ENCODE measurements around the gene PGC.

DNA sequence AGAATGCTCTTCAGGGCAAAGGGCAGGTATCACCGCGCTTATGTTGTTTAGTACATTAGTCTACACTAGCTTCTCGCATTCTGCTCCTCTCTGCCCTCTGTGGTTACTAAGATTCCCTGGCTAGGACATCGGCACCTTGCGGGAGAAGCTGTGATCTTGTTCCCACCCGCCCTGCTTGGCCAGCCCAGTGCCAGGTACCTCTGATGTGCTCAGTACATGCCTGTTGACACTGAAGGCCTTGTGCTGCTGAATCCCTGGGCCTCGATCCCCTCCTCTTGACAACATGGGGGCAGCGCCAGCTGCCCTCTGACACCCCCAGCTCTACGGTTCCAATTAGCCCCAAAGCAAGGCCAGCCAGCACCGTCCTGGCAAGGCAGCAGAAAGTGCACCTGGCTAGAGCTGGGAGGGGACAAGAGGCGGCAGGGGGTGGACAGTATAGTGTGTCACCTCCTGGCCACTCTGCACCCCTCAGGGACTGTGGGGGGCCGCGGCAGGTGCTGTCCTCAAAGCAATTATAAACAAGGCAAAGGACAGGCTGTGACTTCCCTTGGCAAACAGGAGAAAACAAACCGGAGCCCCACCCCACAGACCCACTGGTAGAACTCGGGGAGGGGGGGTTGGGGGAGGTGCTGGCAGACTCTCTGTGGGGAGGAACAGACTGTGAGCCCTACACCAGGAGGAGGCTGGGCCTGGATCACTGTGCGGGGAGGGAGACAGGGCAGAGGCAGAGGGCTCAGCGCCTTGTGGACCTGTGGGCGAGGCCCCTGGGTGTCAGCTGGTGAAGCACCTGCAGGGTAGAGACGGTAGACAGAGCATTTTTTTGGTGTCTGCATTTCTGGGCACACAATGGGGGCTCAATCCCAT lies 18.9 kb downstream of the PGC start:
- TF ChIP-seq POLR2A (IDR thresholded peaks at IDR 0.05; ENCODE audit: low read depth, low read length) (no peak), EZH2 (IDR thresholded peaks at IDR 0.05; ENCODE audit: borderline replicate concordance, low read depth, low read length, severe bottlenecking) (no peak)
- TF ChIP-seq, protein P1, sequence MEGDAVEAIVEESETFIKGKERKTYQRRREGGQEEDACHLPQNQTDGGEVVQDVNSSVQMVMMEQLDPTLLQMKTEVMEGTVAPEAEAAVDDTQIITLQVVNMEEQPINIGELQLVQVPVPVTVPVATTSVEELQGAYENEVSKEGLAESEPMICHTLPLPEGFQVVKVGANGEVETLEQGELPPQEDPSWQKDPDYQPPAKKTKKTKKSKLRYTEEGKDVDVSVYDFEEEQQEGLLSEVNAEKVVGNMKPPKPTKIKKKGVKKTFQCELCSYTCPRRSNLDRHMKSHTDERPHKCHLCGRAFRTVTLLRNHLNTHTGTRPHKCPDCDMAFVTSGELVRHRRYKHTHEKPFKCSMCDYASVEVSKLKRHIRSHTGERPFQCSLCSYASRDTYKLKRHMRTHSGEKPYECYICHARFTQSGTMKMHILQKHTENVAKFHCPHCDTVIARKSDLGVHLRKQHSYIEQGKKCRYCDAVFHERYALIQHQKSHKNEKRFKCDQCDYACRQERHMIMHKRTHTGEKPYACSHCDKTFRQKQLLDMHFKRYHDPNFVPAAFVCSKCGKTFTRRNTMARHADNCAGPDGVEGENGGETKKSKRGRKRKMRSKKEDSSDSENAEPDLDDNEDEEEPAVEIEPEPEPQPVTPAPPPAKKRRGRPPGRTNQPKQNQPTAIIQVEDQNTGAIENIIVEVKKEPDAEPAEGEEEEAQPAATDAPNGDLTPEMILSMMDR (IDR thresholded peaks at IDR 0.05; ENCODE audit: extremely low read depth in 1 of 2, insufficient read depth in 1 of 2, low read depth in 1 of 2, low read length in 2 of 2) = no peak

All from endothelial cell of umbilical vein (primary cell).